HG02973 (cell line): Measurements from ENCODE around the gene GPR4.

Experiments used
- ATAC-seq: cut with Tn5 transposase; IDR thresholded peaks from one replicate; pipeline ENCODE4 v1.9.1; 2021; ENCODE audit warnings: moderate library complexity; ENCODE audit not compliant: unreplicated experiment

Gene GPR4

DNA sequence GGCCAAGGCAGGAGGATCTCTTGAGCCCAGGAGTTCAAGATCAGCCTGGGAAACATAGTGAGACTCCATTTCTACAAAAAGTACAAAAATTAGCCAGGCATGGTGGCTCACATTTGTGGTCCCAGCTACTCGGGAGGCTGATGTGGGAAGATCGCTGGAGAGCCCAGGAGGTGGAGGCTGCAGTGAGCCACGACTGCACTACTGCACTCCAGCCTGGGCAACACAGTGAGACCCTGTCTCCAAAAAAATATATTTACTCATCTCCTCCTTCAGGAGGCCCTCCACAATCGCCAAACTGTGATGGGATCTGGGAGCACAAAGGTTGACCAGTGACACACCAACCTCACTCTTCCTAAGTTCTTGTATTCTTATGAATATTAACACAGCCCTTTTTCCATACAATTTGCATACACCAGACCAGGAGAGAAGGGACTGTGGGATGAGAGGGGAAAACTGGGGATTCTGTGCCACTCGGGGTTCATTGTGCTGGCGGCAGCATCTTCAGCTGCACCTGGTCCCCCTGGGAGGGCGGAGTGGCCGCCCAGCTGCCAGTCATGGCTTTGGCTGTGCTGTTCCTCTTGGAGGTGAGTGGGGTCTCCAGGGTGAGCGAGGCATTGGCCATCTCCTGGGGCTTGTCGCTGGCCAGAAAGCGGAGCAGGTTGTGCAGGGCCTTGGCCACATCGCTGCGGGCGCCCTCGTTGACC is 11.6 kb downstream of the GPR4 start:
- no peak for ATAC-seq

DNA sequence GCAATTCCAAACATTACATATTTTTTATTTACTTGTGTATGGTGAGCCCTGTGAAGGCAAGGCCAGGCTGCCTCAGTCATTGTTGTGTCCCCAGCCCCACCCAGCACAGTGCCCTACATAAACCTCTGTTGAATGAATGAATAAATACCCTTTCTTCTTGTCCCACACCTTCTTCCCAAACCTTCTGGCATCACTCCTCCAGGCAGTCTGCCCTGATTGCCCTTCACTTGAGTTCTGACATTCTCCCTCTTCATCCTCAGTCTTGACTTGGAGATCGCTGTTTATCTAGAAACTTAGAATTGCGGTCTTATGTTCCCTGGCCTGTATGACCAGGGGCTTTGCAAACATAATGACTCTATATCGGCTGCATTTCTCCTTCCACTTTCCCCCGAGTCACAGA is 12.2 kb downstream of the GPR4 start:
- no peak for ATAC-seq

DNA sequence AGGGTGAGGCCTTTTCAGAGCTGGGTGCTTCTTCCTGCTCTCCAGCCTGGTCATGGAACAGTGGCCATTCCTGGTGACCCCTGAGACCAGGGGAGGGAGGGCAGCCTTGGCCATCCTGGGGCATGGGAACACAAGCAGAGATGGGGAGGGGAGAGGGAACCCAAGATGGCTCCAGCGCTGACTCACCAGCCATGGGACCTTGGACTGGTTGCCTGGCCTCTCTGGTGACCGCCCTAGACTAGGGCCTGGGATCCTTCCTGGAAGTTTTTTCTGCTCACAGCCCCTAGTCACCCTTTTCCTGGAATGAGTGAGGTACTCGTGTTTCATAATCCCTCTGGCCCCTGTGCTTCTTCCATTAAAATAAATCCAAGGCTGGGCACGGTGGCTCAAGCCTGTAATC is 14.1 kb downstream of the GPR4 start:
- no peak for ATAC-seq

DNA sequence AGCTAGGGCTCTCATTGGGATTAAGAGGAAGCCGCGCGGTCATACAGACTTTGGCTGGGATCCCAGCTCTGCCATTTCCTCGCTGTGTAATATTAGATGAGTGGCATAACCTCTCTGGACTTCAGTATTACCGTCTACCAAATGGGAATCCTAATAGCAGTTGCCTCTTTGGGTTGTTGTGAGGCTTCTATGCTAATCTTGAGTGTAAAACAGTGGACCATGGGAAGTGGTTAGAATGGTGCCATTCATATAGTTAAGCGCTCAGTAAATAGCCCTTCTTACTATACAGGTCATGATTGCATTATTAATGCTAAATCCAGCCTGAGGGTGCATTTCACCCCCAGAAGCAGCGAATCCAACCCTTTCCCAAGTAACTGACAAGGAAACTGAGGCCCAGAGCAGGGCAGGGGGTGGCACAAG is 16.8 kb downstream of the GPR4 start:
- ATAC-seq, result no peak

DNA sequence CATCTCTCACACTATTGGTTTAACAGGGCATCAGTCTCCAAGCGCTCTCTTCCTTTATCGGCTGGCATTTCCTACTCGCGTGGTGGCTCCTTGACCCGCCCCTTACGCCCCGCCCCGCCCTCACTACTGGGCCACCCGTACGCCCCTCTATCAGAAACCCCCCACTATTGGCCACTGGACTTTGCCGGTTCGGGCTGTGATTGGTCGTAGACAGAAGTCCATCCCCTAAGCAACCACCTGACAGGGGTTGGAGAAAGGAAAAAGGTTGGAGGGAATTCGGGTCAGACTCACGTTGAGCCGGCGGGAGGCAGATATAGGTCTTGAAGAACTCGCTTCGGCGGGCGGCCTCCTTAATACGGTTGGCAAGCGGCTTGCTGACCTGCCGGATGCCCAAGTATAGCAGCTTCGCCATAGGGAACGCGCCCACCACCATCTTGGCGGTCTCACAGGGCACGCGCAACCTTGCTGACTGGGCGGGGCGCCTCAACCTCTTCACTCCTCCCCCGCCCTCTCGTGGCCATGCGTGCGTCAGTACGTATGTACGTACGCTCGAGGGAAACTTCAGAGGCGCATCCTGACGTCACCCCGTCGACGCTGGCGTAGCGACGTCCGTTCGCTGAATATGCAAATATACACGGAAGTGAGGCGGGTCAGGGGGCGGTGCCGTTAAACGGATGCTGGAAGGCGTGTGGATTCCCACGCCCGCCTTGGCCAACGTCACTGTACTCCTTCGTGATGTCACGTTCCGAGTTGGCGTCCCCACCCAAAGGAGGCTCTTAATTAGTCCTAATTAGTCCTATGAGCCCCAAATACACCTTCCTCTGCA is 17.5 kb downstream of the GPR4 start, which contains the start of gene OPA3:
TSS of gene OPA3 (minus strand) at position 471 of the 826 bp plus-strand sequence. CDS start at position 433, 38 bp downstream.
- peak; percentile 79 for ATAC-seq

DNA sequence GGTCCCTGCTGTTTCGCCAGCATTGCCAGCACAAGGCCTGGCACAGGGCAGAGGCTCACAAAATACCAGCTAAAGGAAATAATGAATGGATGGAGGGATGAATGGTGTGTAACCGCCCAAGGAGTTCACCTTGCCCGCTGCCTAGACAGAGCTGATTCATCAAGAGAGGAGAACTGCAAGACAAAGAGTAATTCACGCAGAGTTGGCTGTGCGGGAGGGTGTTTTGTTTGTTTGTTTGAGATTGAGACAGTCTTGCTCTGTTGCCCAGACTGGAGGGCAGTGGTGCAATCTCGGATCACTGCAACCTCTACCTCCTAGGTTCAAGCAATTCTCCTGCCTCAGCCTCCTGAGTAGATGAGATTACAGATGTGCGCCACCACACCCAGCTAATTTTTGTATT is 20.4 kb downstream of the GPR4 start:
- no peak for ATAC-seq

DNA sequence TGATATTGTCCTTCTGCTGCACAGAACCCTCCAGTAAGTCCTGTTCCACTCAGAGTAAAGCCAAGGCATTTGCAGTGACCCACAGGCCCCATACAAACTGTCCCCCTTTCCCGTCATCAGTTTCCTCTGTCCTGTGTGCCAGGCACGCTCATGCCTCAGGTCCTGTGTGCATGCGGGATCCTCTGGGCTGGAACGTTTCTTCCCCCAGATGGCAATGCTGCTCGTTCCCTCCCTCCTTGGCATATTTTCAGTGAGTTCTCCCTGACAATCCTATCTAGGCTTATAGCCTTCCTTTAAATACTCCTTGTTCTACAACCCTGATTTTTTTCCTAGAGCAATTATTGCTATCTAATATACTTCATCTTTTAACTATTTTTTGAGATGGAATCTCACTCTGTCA is 23.2 kb downstream of the GPR4 start:
- no peak for ATAC-seq

DNA sequence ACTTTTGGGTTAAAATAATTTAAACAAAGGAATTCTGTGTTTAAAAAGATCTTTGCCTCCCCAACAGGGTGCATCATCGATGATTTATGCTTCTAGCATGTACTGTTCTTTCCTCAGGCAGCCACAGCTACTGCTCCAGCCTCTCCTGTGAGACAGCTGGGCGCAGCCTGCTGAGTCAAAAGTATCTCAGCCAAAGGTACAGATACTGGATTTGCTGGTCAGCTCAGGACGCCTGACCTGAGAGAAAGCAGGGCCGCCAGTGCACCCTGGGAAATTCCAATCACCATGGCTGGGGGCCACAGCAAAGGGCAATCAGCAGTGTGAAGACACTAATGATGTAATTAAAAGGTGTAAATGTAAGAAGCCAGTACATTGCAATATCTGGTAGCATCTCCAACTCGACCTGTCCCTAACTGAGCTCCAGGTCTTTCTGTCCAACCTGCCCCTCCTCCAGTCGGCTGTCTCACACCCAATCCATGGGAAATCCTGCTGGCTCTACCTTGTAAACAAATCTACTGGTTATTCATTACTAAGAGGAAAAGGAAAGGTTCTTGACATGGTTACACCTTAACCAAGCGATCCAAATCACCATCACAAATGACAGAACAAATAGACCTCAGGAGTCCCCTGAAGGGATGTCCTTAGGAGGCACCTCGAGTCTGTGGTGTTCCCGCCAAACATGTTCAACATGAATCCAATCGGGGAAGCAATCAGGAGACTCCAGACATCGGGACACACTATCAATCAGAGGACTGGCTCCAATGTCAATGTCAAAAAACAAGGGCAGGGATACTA is 24.7 kb downstream of the GPR4 start:
- ATAC-seq, result no peak

DNA sequence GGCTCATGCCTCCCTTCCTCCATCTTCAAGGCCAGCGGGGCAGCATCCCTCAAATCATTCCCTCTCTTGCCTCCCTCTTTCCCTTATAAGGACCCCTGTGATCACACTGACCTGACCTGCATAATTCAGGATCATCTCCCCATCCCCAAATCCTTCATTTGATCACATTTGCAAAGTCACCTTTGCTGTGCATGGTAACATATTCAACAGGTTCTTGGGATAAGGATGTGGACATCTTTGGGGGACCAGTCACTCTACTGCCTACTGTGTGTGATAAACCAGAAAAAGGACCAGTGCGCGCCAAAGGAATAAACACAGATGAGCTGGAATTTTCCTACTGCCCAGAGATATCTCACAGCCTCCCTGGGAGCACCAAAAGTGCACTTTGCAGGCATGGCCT is 25.3 kb downstream of the GPR4 start:
- ATAC-seq, result no peak

DNA sequence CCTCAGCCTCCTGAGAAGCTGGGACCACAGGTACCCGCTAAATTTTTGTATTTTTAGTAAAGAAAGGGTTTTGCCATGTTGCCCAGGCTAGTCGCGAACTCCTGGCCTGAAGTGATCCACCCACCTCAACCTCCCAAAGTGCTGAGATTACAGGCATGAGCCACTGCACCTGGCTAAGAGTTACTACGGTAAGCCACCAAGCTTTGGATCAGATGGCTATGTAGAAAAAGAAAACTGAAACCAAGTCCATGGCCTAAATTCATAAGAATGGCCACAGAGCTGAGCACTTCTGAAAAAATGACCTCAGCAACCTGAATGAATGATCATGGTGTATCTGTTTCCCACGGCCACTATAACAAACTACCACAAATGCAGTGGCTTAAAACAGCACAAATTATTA is 26.8 kb downstream of the GPR4 start:
- no peak for ATAC-seq

DNA sequence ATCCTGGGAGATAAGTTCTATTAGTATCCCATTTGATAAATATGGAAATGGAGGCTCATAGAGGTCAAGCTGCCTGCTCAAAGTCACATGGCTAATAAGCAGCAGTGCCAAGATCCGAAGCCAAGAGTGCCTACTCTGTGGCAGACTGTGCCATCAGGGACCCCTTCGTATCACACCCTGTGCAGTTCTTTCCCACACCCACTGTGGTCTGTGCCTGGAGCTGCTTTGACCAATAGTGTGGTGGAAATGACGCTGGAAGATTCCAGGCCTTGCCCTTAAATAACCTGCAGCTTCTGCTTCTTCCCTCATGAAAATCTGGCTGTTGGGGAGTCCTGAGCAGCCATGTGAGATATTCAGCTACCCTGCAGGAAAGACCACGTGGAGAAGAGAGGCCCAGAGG is 27.5 kb downstream of the GPR4 start:
- no peak for ATAC-seq

DNA sequence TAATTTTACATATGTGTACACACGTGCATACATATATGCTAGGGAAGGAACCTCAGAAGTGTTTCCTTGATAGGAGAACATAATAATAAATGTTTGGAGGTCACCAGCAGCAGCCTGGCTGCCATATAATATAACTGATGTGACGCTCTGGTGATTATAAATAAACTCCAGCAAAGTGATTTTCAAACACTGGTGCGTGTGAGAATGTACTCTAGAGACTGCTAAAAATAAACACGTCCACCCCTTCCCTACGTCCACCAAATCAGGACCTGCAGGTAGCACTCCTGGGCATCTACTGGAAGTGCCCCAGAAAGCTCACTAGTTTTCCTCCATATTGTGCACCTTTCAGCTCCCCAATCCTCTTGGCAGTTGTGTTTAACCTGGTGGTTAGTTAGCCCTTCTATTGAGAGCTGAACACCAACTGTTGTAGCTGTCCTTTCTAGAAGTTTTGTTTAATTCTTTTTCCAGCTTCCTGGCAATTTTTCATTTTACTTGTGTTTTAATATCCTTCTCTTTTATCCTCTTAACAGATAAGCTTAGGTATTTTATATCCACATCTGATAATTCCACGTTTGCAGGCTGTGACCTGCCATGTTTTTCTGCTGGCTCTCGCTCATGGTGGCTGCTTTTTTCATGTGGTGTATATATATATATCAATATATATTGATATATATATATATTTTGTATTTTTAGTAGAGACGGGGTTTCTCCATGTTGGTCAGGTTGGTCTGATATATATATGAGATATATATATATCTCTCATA is 30.4 kb downstream of the GPR4 start:
- no peak for ATAC-seq

DNA sequence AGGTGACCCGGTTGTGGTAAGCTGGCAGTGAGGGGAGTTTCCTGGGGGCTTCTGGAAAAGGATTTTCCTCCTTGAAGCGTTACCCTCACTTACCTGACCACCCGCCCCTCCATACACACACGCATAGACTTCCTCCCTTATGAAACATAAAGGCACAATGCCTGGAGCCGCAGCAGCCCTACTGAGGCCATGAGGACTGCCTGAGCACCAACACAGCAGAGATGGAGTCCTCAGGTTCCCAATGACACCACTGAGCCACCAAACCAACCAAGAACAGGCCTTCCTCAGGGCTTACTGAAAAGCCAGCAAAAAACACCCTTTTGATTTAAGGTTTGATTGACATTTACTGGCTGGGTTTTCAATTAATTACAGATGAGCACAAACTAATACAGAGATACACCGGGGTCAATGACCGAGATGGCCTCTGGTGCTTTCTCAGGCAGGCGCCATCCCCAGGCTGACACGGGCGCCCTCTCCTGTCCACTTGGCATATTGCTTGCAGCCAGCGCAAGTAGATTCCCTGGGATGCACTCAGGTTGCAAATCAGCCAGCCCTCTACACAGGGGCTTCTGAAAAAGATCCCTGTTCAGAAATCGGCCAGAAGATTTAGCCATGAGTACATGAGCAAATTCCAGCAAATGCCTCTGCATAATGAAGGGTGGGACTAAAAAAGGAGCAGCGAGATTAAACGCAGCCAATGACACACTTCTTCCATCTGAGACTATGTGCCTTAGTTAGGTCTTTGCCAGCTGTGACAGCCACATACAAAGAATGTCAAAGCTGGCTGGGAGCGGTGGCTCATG is 32.2 kb downstream of the GPR4 start:
- ATAC-seq, result no peak

DNA sequence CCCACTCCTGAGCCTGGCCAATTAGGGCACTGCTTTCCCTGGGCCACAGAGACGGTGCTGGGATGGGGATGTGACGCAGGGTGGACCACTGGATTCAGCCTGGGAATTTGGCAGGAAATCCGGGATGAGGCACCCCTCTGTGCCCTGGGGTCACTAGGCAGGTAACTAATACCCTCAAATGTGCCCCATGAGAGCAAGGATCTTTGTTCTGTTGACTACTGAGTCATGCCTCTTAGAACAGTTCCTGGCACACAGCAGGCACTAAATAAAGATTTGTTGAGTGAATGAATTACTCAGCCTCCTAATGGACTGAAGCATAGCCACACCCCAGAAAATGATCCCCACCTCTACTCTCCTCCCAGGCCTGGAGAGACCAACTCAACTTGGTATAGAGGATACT is 33.3 kb downstream of the GPR4 start:
- no peak for ATAC-seq

DNA sequence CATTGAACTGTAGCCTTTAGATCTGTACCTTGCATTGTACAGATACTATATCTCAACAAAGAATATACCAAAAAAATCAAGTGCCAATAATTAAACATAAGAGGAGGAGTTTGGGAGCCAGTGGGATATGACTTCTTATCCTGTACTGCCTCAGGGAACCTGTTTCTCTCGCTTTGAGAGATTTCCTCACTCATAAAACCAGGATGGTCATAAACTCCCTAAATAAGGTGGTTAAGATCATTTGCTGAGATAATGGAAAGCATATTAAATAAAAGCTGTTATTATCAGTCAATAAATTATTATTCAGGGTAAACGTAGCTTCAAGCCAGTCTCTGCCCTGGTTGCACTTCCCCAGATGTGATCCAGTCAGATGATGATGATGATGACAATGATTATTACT is 34.4 kb downstream of the GPR4 start:
- ATAC-seq, result no peak

DNA sequence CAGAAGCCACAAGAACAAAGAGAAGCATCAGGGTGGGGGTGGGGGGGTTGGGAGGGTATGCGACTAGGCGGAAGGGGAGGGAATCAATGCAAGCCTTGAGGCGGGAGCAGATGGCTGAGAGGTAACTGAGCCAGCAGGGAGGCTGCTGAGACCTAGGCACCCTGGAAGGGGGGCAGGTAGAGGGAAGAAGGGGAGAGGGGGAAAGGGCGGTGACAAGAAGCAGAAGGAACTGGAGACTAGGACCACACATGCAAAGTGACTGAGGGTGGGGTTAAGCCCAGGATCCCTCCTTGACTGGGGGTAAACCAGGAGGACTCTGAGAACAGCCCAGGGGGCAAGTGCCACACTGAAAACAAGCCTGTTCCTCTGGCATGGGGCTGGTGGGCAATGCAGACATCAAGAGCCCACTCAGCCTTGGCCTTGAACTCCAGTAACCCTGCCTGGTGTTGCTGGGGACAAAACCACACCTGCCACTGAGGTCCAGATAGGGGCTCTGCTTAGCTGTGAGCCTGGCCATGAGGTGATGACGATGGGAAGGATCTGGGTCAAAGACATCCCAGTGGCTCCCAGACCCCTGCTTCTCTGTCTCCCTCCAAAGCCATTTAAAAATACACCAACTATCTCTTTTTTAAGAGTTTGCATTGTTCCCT is 37.8 kb downstream of the GPR4 start:
- no peak for ATAC-seq

DNA sequence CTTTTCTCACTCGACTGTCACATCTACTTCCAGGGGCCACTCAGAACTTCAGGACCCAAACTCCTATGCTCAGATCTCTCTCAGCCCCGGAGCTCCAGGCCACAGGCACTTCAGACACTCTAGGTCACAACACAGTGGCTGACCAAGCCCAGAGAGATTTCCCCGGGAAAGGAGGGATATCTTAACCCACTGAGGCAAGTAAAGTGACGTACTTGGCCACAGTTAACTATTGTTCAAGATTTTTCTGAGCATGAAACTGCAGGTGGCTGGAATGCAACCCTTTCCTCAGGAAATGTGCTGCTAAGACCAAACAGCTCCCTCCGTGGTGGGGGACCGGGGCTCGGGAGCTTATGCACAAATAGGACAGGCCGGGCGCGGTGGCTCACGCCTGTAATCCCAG is 41.3 kb downstream of the GPR4 start:
- ATAC-seq, result no peak

DNA sequence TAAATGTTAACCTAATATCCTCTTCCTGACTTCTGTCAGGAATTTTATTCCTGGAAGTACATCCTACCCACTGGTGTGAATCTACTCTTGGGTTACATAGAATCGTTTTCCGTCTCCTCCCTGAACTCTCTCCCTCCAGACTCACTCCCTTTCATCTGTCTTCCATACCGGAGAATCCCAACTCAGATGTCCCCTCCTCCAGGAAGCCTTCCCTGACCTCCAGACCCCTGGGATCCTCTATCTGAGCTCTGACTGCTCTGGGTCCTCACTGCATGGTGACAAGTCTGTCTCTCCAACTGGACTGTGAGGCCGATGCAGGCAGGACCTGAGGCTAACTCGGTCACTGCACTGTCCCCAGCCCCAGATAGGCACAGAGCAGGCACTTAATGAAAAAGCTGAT is 42.0 kb downstream of the GPR4 start:
- no peak for ATAC-seq

DNA sequence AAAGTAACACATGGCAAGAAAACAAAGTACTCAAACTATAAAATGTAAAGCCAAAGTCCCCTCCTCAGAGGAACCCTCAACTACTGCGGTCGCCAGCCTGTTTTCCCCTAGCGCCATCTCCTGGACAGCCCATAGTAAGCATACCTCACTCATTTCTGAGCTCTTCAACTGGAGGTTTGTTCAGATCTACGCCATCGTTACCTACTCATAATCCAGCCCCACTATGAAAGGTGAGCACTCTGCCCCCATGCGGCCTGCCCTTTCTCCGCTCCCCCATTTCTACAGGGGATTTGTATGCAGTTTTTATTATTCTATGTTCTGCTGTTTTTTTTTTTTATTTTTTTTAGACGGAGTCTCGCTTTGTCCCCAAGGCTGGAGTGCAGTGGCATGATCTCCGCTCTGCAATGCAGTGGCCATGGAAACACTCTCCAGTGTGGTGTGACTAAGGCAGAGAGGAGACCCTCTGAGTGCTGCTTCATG is 43.6 kb downstream of the GPR4 start:
- no peak for ATAC-seq
